OCI-LY7 (cell line): ENCODE measurements around the gene WASF2. TPM values are rescaled to one million over a fixed set of nuclear protein-coding genes. Genes with fewer than 3 reads are reported as not detected.

Experiments
- BruUV-seq: library from RNA; stranded (reverse); fragments of 400-500 nt; replicated peaks from 2 replicates; lab custom pipeline; 2021; lab: Mats Ljungman, UMichigan
- CTCF ChIA-PET: fragments of 300-600 bp; sonication (Branson Sonifier 250); formaldehyde crosslinking; loops from one replicate; lab custom pipeline; 2022; ENCODE audit warnings: antibody characterized with exemption; ENCODE audit not compliant: unreplicated experiment; lab: Charles Lee
- POLR2A ChIA-PET: fragments of 300-600 bp; sonication (Branson Sonifier 250); formaldehyde crosslinking; loops from one replicate; lab custom pipeline; 2022; ENCODE audit warnings: antibody characterized with exemption; lab: Charles Lee
- DNase-seq: peaks from one replicate; pipeline ENCODE4 v3.0.0-alpha.2; 2015; ENCODE audit warnings: low spot score
- H2AFZ ChIP-seq: fragments of 200-600 bp; sonication (generic), shearing (Covaris generic); 2 replicates; pipeline ENCODE4 v1.6.1; 2014; ENCODE audit warnings: mild to moderate bottlenecking, antibody characterized with exemption, low read length, moderate library complexity
- H3K27ac ChIP-seq: fragments of 200-600 bp; sonication (generic); 2 replicates; pipeline ENCODE4 v1.5.1; 2014; ENCODE audit warnings: mixed run types, low read depth, mild to moderate bottlenecking, moderate library complexity, low read length, inconsistent platforms; ENCODE audit not compliant: poor library complexity, severe bottlenecking
- H3K36me3 ChIP-seq: fragments of 200-600 bp; sonication (generic); 2 replicates; pipeline ENCODE4 v1.6.1; 2014; ENCODE audit warnings: mild to moderate bottlenecking, antibody characterized with exemption, low read length, moderate library complexity, mixed read lengths; ENCODE audit not compliant: insufficient read depth
- H3K4me1 ChIP-seq: fragments of 200-600 bp; sonication (generic); 2 replicates; pipeline ENCODE4 v1.5.1; 2014; ENCODE audit warnings: mild to moderate bottlenecking, low read length; ENCODE audit not compliant: insufficient read depth, poor library complexity, severe bottlenecking
- H3K4me2 ChIP-seq: fragments of 200-600 bp; sonication (generic); 2 replicates; pipeline ENCODE4 v1.6.1; 2014; ENCODE audit warnings: mild to moderate bottlenecking, low read length
- H3K4me3 ChIP-seq: fragments of 200-600 bp; sonication (generic); 2 replicates; pipeline ENCODE4 v1.5.1; 2014; ENCODE audit warnings: mild to moderate bottlenecking, low read depth, low read length; ENCODE audit not compliant: poor library complexity, severe bottlenecking
- H3K79me2 ChIP-seq: fragments of 200-600 bp; sonication (generic); 2 replicates; pipeline ENCODE4 v1.6.1; 2016; ENCODE audit warnings: low read depth, mild to moderate bottlenecking, low read length, moderate library complexity, mixed read lengths; ENCODE audit not compliant: insufficient read depth
- H3K9me2 ChIP-seq: fragments of 200-600 bp; sonication (generic); 2 replicates; pipeline ENCODE4 v1.6.1; 2016; ENCODE audit warnings: mild to moderate bottlenecking, low read length, mixed read lengths; ENCODE audit not compliant: insufficient read depth
- H3K9me3 ChIP-seq: fragments of 200-600 bp; sonication (generic); 2 replicates; pipeline ENCODE4 v1.6.1; 2014; ENCODE audit warnings: mild to moderate bottlenecking, mixed run types, low read length, mixed read lengths
- H4K20me1 ChIP-seq: fragments of 200-600 bp; sonication (generic); 2 replicates; pipeline ENCODE4 v1.6.1; 2014; ENCODE audit warnings: mild to moderate bottlenecking, antibody characterized with exemption, low read length, moderate library complexity, mixed read lengths; ENCODE audit not compliant: insufficient read depth
- EZH2phosphoT487 ChIP-seq: fragments of 200-600 bp; sonication (generic); IDR thresholded peaks from 2 replicates; pipeline ENCODE4 v1.6.1; 2018; ENCODE audit warnings: low read depth, borderline replicate concordance, mild to moderate bottlenecking, mixed run types, antibody characterized with exemption, low read length, moderate library complexity, mixed read lengths
- intact Hi-C: fragments of 100-400 bp; cut with micrococcal nuclease; formaldehyde crosslinking; loops from one replicate; pipeline ENCODE4 v1.10.0; 2022; ENCODE audit not compliant: unreplicated experiment
- total RNA-seq, 2 experiments: library from RNA; depleted of rRNA in 1 of 2; stranded (reverse); fragments of >200 nt in 1 of 2; shearing (Covaris generic) in 1 of 2; gene quantifications; 2 replicates each; pipeline ENCODE4 v1.2.3, GENCODE V29; 2014 to 2022
- TF ChIP-seq, protein P1 (sequence below): fragments of 200-600 bp; sonication (generic); conservative IDR thresholded peaks from 2 replicates; pipeline ENCODE4 v1.5.1; 2014; ENCODE audit warnings: mild to moderate bottlenecking, antibody characterized with exemption, low read length, moderate library complexity, mixed read lengths

The WASF2 gene
- total RNA-seq, 2 experiments from 2014 or later = 26.9 to 106 TPM

DNA sequence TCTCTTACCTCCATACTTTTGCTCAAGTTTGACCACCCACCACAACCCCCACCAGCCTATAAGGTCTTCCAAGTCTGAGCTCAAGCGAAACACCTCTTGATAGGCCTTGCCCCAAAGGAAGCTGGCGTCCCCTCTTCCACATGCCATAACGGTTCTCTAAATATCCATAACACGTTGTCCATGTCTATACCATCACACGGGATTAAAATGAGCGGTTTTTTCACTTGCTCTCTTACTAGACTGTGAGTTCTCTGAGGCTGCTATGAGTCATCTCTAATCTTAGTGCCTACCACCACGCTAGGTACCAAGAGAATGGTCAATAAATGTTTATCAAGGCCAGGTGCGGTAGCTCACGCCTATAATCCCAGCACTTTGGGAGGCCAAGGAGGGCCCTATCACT lies 41.0 kb downstream of the WASF2 start:
- Histone ChIP-seq H3K9me2 (no peaks in the 10 kb centered on the region), H3K27ac (no peak overlapping the region), H3K4me3 (no peak overlapping the region), H3K36me3 (peaks cover 15% of the 10 kb centered on the region), H3K4me1 (peaks cover 58% of the 10 kb centered on the region), H4K20me1 (no peaks in the 10 kb centered on the region; the same call in 1 of the 2 replicates), H3K9me3 (no peaks in the 10 kb centered on the region), H3K79me2 (peaks cover 65% of the 10 kb centered on the region), H3K4me2 (no peak overlapping the region), H2AFZ (no peak overlapping the region)
- intact Hi-C loops = no loop called here
- no peak for DNase-seq
- TF ChIP-seq EZH2phosphoT487 = no peak
- TF ChIP-seq, protein P1, sequence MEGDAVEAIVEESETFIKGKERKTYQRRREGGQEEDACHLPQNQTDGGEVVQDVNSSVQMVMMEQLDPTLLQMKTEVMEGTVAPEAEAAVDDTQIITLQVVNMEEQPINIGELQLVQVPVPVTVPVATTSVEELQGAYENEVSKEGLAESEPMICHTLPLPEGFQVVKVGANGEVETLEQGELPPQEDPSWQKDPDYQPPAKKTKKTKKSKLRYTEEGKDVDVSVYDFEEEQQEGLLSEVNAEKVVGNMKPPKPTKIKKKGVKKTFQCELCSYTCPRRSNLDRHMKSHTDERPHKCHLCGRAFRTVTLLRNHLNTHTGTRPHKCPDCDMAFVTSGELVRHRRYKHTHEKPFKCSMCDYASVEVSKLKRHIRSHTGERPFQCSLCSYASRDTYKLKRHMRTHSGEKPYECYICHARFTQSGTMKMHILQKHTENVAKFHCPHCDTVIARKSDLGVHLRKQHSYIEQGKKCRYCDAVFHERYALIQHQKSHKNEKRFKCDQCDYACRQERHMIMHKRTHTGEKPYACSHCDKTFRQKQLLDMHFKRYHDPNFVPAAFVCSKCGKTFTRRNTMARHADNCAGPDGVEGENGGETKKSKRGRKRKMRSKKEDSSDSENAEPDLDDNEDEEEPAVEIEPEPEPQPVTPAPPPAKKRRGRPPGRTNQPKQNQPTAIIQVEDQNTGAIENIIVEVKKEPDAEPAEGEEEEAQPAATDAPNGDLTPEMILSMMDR = no peak
- POLR2A ChIA-PET = interaction anchor here (0.6 to 0.8 kb wide), 3 partner anchors 20 to 604 kb away, joined by 3 to 4 read pairs (median 4); no protein-coding TSS in a partner anchor
- CTCF ChIA-PET = no interaction called here
- no TSS peak for BruUV-seq

DNA sequence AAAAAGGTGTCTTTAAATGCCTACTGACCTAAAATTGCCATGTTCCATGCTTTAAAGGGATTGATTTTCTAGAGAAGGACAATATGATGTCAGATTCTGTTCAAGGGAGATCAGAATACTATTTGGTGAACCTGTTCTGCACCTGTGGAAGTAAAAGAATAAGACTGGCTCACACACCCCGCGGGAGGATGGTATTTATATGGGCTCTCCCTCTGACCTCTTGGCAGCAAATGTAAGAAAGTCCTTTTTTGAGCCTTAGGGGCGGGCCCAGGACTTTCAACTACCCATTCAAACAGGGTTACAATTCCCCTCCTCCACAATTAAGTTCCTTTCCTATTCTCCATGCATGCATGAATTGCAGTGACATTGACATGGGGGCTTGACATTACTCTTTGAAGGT lies 42.1 kb downstream of the WASF2 start:
- Histone ChIP-seq H2AFZ (no peak overlapping the region), H3K4me1 (peaks cover 59% of the 10 kb centered on the region), H3K4me2 (no peak overlapping the region), H3K27ac (no peak overlapping the region), H3K36me3 (peaks cover 16% of the 10 kb centered on the region), H3K79me2 (peaks cover 68% of the 10 kb centered on the region), H4K20me1 (no peaks in the 10 kb centered on the region; the same call in 1 of the 2 replicates), H3K9me2 (no peaks in the 10 kb centered on the region), H3K9me3 (no peaks in the 10 kb centered on the region), H3K4me3 (no peak overlapping the region)
- TF ChIP-seq, protein P1 = no peak
- TF ChIP-seq EZH2phosphoT487 = no peak
- POLR2A ChIA-PET = interaction anchor here (0.6 to 3.3 kb wide), 5 partner anchors 9 to 700 kb away, joined by 3 to 24 read pairs (median 5); no protein-coding TSS in a partner anchor
- CTCF ChIA-PET = no interaction called here
- intact Hi-C loops = no loop called here
- DNase-seq = no peak
- no TSS peak for BruUV-seq

DNA sequence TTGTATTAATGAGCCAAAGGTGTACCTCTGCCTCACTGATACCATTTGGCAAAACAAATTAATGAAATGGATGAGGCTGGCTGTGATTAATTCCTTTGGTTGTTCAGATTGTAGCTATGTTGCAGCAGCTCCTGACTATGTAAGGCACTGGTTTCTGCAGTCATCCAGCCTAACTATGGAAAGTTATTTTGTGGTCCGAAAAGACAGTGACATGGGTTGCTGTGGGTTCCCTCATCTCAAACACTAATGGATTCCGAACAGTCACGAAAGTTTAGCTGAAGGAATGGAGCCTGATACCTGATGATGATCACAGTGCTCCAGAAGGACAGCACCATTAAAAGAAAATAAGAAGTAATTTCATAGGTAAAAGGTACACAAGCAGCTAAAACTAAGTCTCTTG lies 42.6 kb downstream of the WASF2 start:
- Histone ChIP-seq H3K9me2 (no peaks in the 10 kb centered on the region), H3K27ac (no peak overlapping the region), H4K20me1 (no peaks in the 10 kb centered on the region; the same call in 1 of the 2 replicates), H2AFZ (no peak overlapping the region), H3K4me3 (no peak overlapping the region), H3K4me1 (peaks cover 59% of the 10 kb centered on the region), H3K79me2 (peaks cover 68% of the 10 kb centered on the region), H3K9me3 (no peaks in the 10 kb centered on the region), H3K4me2 (no peak overlapping the region), H3K36me3 (peaks cover 16% of the 10 kb centered on the region)
- intact Hi-C loops = no loop called here
- DNase-seq = no peak
- POLR2A ChIA-PET = interaction anchor here (0.6 to 3.3 kb wide), 5 partner anchors 9 to 699 kb away, joined by 3 to 24 read pairs (median 5); no protein-coding TSS in a partner anchor
- no TSS peak for BruUV-seq
- TF ChIP-seq EZH2phosphoT487 = no peak
- TF ChIP-seq, protein P1 = no peak
- CTCF ChIA-PET = interaction anchor here (0.6 kb wide), 1 partner anchor 35 kb away, joined by 3 read pairs; no protein-coding TSS in a partner anchor
